H1 (cell line): Measurements from ENCODE around the gene PSORS1C1. TPM values are rescaled to one million over a fixed set of nuclear protein-coding genes. Genes with fewer than 3 reads are reported as not detected.

Experiments
- CTCF ChIA-PET: fragments of 300-600 bp; sonication (Branson Sonifier 250); formaldehyde crosslinking; loops from one replicate; lab custom pipeline; 2021; ENCODE audit not compliant: partially characterized antibody; lab: Charles Lee
- POLR2A ChIA-PET: fragments of 300-600 bp; sonication (Branson Sonifier 250); formaldehyde crosslinking; loops from one replicate; lab custom pipeline; 2021; ENCODE audit warnings: inconsistent platforms; ENCODE audit not compliant: partially characterized antibody; lab: Charles Lee
- DNase-seq, 2 experiments: peaks; one replicate each; pipeline versions ENCODE4 v3.0.0 to v3.0.0-alpha.2; 2010 to 2022; ENCODE audit warnings: low spot score in 2 of 2, low read depth in 1 of 2, mixed read lengths in 1 of 2
- FAIRE-seq: peaks from 2 replicates; lab custom pipeline; 2011; peaks lifted over from hg19 to GRCh38; lab: Jason Lieb, UNC
- H2AFZ ChIP-seq: 2 replicates; pipeline ENCODE4 v1.8.1; 2012; ENCODE audit warnings: low read length, inconsistent platforms
- H2AK5ac ChIP-seq: 2 replicates; pipeline ENCODE4 v1.6.1; 2013; ENCODE audit warnings: low read depth, low read length
- H2BK120ac ChIP-seq: replicated peaks from 2 replicates; pipeline ENCODE3; 2013; ENCODE audit warnings: low read depth, low read length, inconsistent platforms
- H2BK12ac ChIP-seq: 2 replicates; pipeline ENCODE4 v1.6.1; 2013; ENCODE audit warnings: low read depth, low read length
- H2BK15ac ChIP-seq: 2 replicates; pipeline ENCODE4 v1.6.1; 2013; ENCODE audit warnings: low read length
- H2BK20ac ChIP-seq: 2 replicates; pipeline ENCODE4 v1.6.1; 2013; ENCODE audit warnings: low read length
- H2BK5ac ChIP-seq: 2 replicates; pipeline ENCODE4 v1.6.1; 2013; ENCODE audit warnings: low read depth, low read length
- H3K14ac ChIP-seq: 2 replicates; pipeline ENCODE4 v1.6.1; 2013; ENCODE audit warnings: inconsistent platforms; ENCODE audit not compliant: insufficient read length
- H3K18ac ChIP-seq: 2 replicates; pipeline ENCODE4 v1.6.1; 2013; ENCODE audit warnings: low read length; ENCODE audit errors: extremely low read depth
- H3K23ac ChIP-seq: 2 replicates; pipeline ENCODE4 v1.6.1; 2013; ENCODE audit warnings: inconsistent platforms; ENCODE audit not compliant: insufficient read length
- H3K23me2 ChIP-seq: 2 replicates; pipeline ENCODE4 v1.6.1; 2013; ENCODE audit warnings: low read depth, low read length
- H3K27ac ChIP-seq: 2 replicates; pipeline ENCODE4 v1.6.1; 2011; ENCODE audit warnings: low read depth, low read length, inconsistent platforms
- H3K27me3 ChIP-seq, 4 experiments: replicated peaks in 1 of 4; 1 replicate in 1 of 4; 2 replicates in 3 of 4; pipeline versions ENCODE4 v1.6.1 to v1.8.1; 2011 to 2013; ENCODE audit warnings: low read length in 3 of 4, mild to moderate bottlenecking in 3 of 4, inconsistent platforms in 2 of 4, mixed read lengths in 2 of 4, moderate library complexity in 1 of 4; ENCODE audit not compliant: control insufficient read depth in 3 of 4, insufficient read depth in 3 of 4; ENCODE audit errors: extremely low read depth in 1 of 4
- H3K36me3 ChIP-seq, 4 experiments: 2 replicates each; pipeline versions ENCODE4 v1.6.1 to v1.8.1; 2011 to 2013; ENCODE audit warnings: mild to moderate bottlenecking in 4 of 4, low read length in 3 of 4, moderate library complexity in 2 of 4, control low read depth in 1 of 4, inconsistent platforms in 1 of 4; ENCODE audit not compliant: insufficient read depth in 4 of 4, control insufficient read depth in 2 of 4
- H3K4ac ChIP-seq: replicated peaks from 2 replicates; pipeline ENCODE3; 2013; ENCODE audit warnings: low read length, low read depth, mixed read lengths, inconsistent platforms; ENCODE audit not compliant: insufficient read length
- H3K4me1 ChIP-seq, 4 experiments: replicated peaks in 1 of 4; 1 replicate in 1 of 4; 2 replicates in 3 of 4; pipeline versions ENCODE4 v1.6.1 to v1.8.1; 2011 to 2013; ENCODE audit warnings: low read length in 3 of 4, inconsistent platforms in 2 of 4, mixed read lengths in 1 of 4; ENCODE audit not compliant: insufficient read depth in 4 of 4, control insufficient read depth in 3 of 4
- H3K4me2 ChIP-seq, 2 experiments: 2 replicates each; pipeline versions ENCODE4 v1.6.1 to v1.8.1; 2011 to 2013; ENCODE audit warnings: low read depth in 2 of 2, low read length in 2 of 2, control low read depth in 1 of 2, inconsistent platforms in 1 of 2, mild to moderate bottlenecking in 1 of 2; ENCODE audit not compliant: insufficient read depth in 1 of 2
- H3K4me3 ChIP-seq, 4 experiments: fragments of 200-600, 300-600 bp in 1 of 4; sonication (generic), shearing (Covaris generic), sonication (Bioruptor Twin) in 1 of 4; 2 replicates each; pipeline versions ENCODE4 v1.5.1 to v1.8.1; 2011 to 2016; ENCODE audit warnings: low read length in 4 of 4, low read depth in 3 of 4, control low read depth in 2 of 4, inconsistent platforms in 2 of 4, mild to moderate bottlenecking in 2 of 4, mixed read lengths in 1 of 4, moderate library complexity in 1 of 4; ENCODE audit not compliant: insufficient read depth in 2 of 4; ENCODE audit errors: extremely low read depth in 1 of 4
- H3K56ac ChIP-seq: replicated peaks from 2 replicates; pipeline ENCODE3; 2013; ENCODE audit warnings: low read depth, mild to moderate bottlenecking, mixed read lengths, low read length, inconsistent platforms; ENCODE audit not compliant: insufficient read length
- H3K79me1 ChIP-seq: 2 replicates; pipeline ENCODE4 v1.6.1; 2013; ENCODE audit warnings: low read depth, low read length, control low read depth
- H3K79me2 ChIP-seq, 2 experiments: 2 replicates each; pipeline versions ENCODE4 v1.6.1 to v1.8.1; 2012 to 2013; ENCODE audit warnings: low read length in 2 of 2, mild to moderate bottlenecking in 2 of 2, inconsistent platforms in 1 of 2; ENCODE audit not compliant: insufficient read depth in 2 of 2, control insufficient read depth in 1 of 2
- H3K9ac ChIP-seq, 4 experiments: replicated peaks in 1 of 4; 1 replicate in 1 of 4; 2 replicates in 3 of 4; pipeline versions ENCODE4 v1.6.1 to v1.8.1; 2011 to 2013; ENCODE audit warnings: low read depth in 3 of 4, low read length in 3 of 4, control low read depth in 2 of 4, mild to moderate bottlenecking in 2 of 4, moderate library complexity in 2 of 4, inconsistent platforms in 1 of 4; ENCODE audit errors: extremely low read depth in 1 of 4
- H3K9me3 ChIP-seq, 2 experiments: 2 replicates each; pipeline versions ENCODE4 v1.6.1 to v1.8.1; 2012 to 2013; ENCODE audit warnings: mild to moderate bottlenecking in 2 of 2, moderate library complexity in 2 of 2, control low read depth in 1 of 2, inconsistent platforms in 1 of 2, low read depth in 1 of 2, low read length in 1 of 2, mixed read lengths in 1 of 2; ENCODE audit not compliant: insufficient read depth in 2 of 2
- H4K20me1 ChIP-seq, 2 experiments: replicated peaks in 1 of 2; 2 replicates each; pipeline versions ENCODE3 to v1.8.1; 2011 to 2013; ENCODE audit warnings: inconsistent platforms in 2 of 2, low read length in 2 of 2, mild to moderate bottlenecking in 1 of 2; ENCODE audit not compliant: insufficient read depth in 2 of 2, control insufficient read depth in 1 of 2
- H4K5ac ChIP-seq: 2 replicates; pipeline ENCODE4 v1.6.1; 2013; ENCODE audit warnings: low read length, low read depth, mixed read lengths, inconsistent platforms; ENCODE audit not compliant: insufficient read length
- H4K8ac ChIP-seq: 2 replicates; pipeline ENCODE4 v1.8.0; 2013; ENCODE audit warnings: mild to moderate bottlenecking, moderate library complexity, low read length, inconsistent platforms; ENCODE audit not compliant: insufficient read depth; ENCODE audit errors: extremely low read depth
- H4K91ac ChIP-seq: replicated peaks from 2 replicates; pipeline ENCODE3; 2013; ENCODE audit warnings: low read length, mixed read lengths, inconsistent platforms; ENCODE audit not compliant: insufficient read length
- CBX5 ChIP-seq: fragments of 300-800, 300-1000 bp; sonication (generic); IDR thresholded peaks from 2 replicates; pipeline ENCODE4 v1.7.1; 2016; ENCODE audit warnings: antibody characterized with exemption, low read length, low read depth
- GTF2F1 ChIP-seq: IDR thresholded peaks from 2 replicates; pipeline ENCODE4 v1.6.1; 2012; ENCODE audit warnings: low read depth, low read length, improper control_type of control experiment, borderline replicate concordance
- JUN ChIP-seq: IDR thresholded peaks from 2 replicates; pipeline ENCODE4 v1.6.1; 2011; ENCODE audit warnings: low read depth, mild to moderate bottlenecking, improper control_type of control experiment, low read length
- KDM1A ChIP-seq: fragments of 200-600, 300-600 bp; sonication (generic); IDR thresholded peaks from 2 replicates; pipeline ENCODE4 v1.7.1; 2016; ENCODE audit warnings: mild to moderate bottlenecking, low read length, borderline replicate concordance
- KDM4A ChIP-seq: IDR thresholded peaks from one replicate; pipeline ENCODE4 v1.7.1; 2012; ENCODE audit warnings: low read depth, mild to moderate bottlenecking, moderate library complexity, low read length, inconsistent platforms; ENCODE audit not compliant: severe bottlenecking
- KDM5A ChIP-seq: fragments of 200-600 bp; IDR thresholded peaks from 2 replicates; pipeline ENCODE4 v1.7.1; 2012; ENCODE audit warnings: mild to moderate bottlenecking, low read length, inconsistent platforms, mixed read lengths
- RNF2 ChIP-seq: fragments of 200-900, 300-1000 bp; sonication (generic); IDR thresholded peaks from 2 replicates; pipeline ENCODE4 v1.7.1; 2016; ENCODE audit warnings: borderline replicate concordance, low read depth, mild to moderate bottlenecking, antibody characterized with exemption, low read length; ENCODE audit not compliant: poor library complexity, severe bottlenecking; ENCODE audit errors: missing control alignments
- RXRA ChIP-seq: IDR thresholded peaks from 2 replicates; pipeline ENCODE4 v1.6.1; 2011; ENCODE audit warnings: low read depth, mild to moderate bottlenecking, low read length, moderate library complexity; ENCODE audit not compliant: insufficient read depth
- SIN3A ChIP-seq, 2 experiments: IDR thresholded peaks in 1 of 2; conservative IDR thresholded peaks in 1 of 2; 2 replicates each; pipeline ENCODE4 v1.6.1; 2011 to 2012; ENCODE audit warnings: low read length in 2 of 2, improper control_type of control experiment in 1 of 2, low read depth in 1 of 2, mild to moderate bottlenecking in 1 of 2
- SP1 ChIP-seq: IDR thresholded peaks from 2 replicates; pipeline ENCODE4 v1.6.1; 2011; ENCODE audit warnings: low read depth, low read length
- SRF ChIP-seq: IDR thresholded peaks from 2 replicates; pipeline ENCODE4 v1.6.1; 2011; ENCODE audit warnings: mild to moderate bottlenecking, low read depth, low read length, moderate library complexity
- TBP ChIP-seq: IDR thresholded peaks from 2 replicates; pipeline ENCODE4 v1.6.1; 2011; ENCODE audit warnings: low read depth, low read length, improper control_type of control experiment
- WGBS, 2 experiments: shearing (Covaris generic) in 1 of 2; methylation state at CpG; one replicate each; pipeline versions ENCODE4 v1.1.6 to v1.1.7; 2013 to 2015; ENCODE audit warnings: low lambda C conversion rate in 2 of 2, mixed read lengths in 2 of 2, inconsistent platforms in 1 of 2, low coverage in 1 of 2, missing lambda C conversion rate in 1 of 2; ENCODE audit not compliant: insufficient replicate concordance in 2 of 2, insufficient coverage in 1 of 2, insufficient read length in 1 of 2; ENCODE audit errors: extremely low coverage in 1 of 2, missing lambda C conversion rate in 1 of 2; 5-methylcytosine and 5-hydroxymethylcytosine counted together
- polyA plus RNA-seq, 7 experiments: library from polyadenylated mRNA; depleted of rRNA in 3 of 7; stranded (reverse) in 5 of 7; unstranded in 2 of 7; fragments of >200 nt in 5 of 7; fragments of 200-250 nt in 2 of 7; gene quantifications; 1 replicate in 5 of 7; 2 replicates in 1 of 7; 4 replicates in 1 of 7; pipeline versions ENCODE4 v1.2.1 to v1.2.3, GENCODE V29; 2011 to 2013; ENCODE audit warnings: missing spikeins in 2 of 7, mixed read lengths in 2 of 7
- total RNA-seq: library from RNA; stranded (reverse); fragmentation: NEBNext Ultra II Directional; extraction: Animal tissue kit (Norgen Biotek cat#: 25700); gene quantifications from 2 replicates; pipeline ENCODE4 v1.2.1, GENCODE V29; 2021
- TF ChIP-seq, protein P1 (sequence below): IDR thresholded peaks from 2 replicates; pipeline ENCODE4 v1.6.1; 2012; ENCODE audit warnings: inconsistent platforms

The PSORS1C1 gene
- total and polyA plus RNA-seq, 2 of the 8 experiments (the other 6 are each of a cell fraction or from before 2014, with no cell fraction given): 0.12 to 0.52 TPM

DNA sequence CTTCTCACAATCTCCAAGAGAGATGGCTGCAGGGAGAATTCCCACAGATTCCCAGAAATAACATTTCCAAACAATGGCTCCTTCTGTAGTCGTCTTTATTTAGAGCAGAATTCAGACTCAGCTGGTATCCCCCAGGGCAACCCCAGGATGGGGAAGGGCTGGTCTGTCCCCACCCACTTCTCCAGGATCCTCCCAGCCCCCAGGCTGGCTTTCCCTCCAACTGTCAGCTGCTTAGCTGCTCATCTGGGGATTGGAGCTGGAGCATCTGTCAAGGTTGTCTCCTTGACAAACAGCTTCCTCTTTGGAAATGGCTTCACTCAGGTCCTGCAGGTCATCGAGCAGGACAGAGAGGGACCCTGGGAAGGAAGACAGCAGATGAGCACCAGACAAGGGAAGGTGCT is 27.8 kb downstream of the PSORS1C1 start:
- Histone ChIP-seq H2AFZ (no peak overlapping the region), H4K5ac (no peak overlapping the region), H3K79me2 (no peaks in the 10 kb centered on the region), H3K36me3 (peaks cover 2 to 30% (median 6%) of the 10 kb centered on the region in 4 experiments; a peak in 5 of 8 replicates), H3K4me1 (peaks cover 0 to 20% (median 15%) of the 10 kb centered on the region in 4 experiments; a peak in 6 of 7 replicates), H4K8ac (no peak overlapping the region), H2BK5ac (no peak overlapping the region), H3K9me3 (no peaks in the 10 kb centered on the region), H4K20me1 (no peaks in the 10 kb centered on the region), H3K27me3 (0 out of 7 replicates have a peak, but pooled peaks cover 0 to 2% (median 0%) of the 10 kb centered on the region in 4 experiments), H3K18ac (no peak overlapping the region), H3K14ac (no peak overlapping the region), H3K27ac (no peak overlapping the region), H4K91ac (no peak overlapping the region), H2BK12ac (0 out of 2 replicates have a peak overlapping the region, but pooled peaks have one; percentile 1), H2BK120ac (no peak overlapping the region), H3K79me1 (no peaks in the 10 kb centered on the region), H3K4ac (no peak overlapping the region), H2BK15ac (no peak overlapping the region), H3K23me2 (no peaks in the 10 kb centered on the region; the same call in 1 of the 2 replicates), H2AK5ac (no peak overlapping the region), H2BK20ac (no peak overlapping the region), H3K4me3 (no peak overlapping the region), H3K23ac (no peak overlapping the region), H3K4me2 (no peak overlapping the region), H3K9ac (no peak overlapping the region), H3K56ac (no peak overlapping the region)
- WGBS, 2 experiments: 83% methylated on average over 2 of the region's 2 CpGs; no CpG with 5 or more reads in 1 of the 2 experiments
- ChIA-PET CTCF (interaction anchor here (0.6 to 16.4 kb wide), 9 partner anchors 12 to 734 kb away, joined by 3 to 170 read pairs (median 3); partner anchors contain the start of gene TCF19), POLR2A (interaction anchor here (61.6 to 68.5 kb wide), 2 partner anchors 5 to 26 kb away, joined by 2251 read pairs; partner anchors contain the start of genes CCHCR1, CDSN, POU5F1 and PSORS1C1)
- no peak for FAIRE-seq
- DNase-seq: no peak
- TF ChIP-seq SP1 (no peak), JUN (no peak), RXRA (no peak), GTF2F1 (no peak), KDM1A (no peak), SRF (no peak), RNF2 (no peak), KDM4A (no peak), CBX5 (no peak), TBP (no peak), KDM5A (no peak), SIN3A (conservative IDR thresholded peaks at IDR 0.05 in 1 of 2, IDR thresholded peaks at IDR 0.05 in 1 of 2; ENCODE audit: low read depth in 1 of 2, low read length in 2 of 2) (no peak)
- TF ChIP-seq, protein P1, sequence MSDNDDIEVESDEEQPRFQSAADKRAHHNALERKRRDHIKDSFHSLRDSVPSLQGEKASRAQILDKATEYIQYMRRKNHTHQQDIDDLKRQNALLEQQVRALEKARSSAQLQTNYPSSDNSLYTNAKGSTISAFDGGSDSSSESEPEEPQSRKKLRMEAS: no peak
